Measurements from ENCODE around the gene NECTIN1. TPM values are rescaled to one million over a fixed set of nuclear protein-coding genes. Genes with fewer than 3 reads are reported as not detected.

The NECTIN1 gene
- total and polyA plus RNA-seq, 2 experiments from 2014 or later, result 1.0 to 5.2 TPM

DNA sequence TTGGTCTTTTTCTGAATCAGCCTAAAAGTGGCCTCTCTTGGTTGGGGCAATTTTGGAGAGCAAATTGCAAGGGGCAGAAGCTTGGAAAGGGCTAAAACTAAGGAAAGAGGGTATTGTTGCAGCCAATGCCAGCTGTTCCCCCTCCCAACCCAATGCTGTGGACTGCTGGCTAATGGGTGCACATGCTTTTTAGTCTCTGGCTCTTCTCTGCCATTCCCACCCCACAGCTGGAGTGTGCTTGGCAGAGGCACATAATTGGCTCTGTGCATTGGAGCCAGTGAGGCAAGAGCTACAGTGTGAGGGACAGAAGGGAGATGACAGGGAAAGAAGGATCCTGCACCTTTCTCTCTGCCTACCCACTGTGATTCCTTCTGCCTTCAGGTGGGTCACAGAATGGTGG is 140.0 kb downstream of the NECTIN1 start:
- Histone ChIP-seq H3F3A (ENCODE audit: insufficient read depth) (no peaks in the 10 kb centered on the region; the same call in 1 of the 2 replicates), H3K27ac (no peak overlapping the region), H3K9me3 (ENCODE audit: low read depth) (no peaks in the 10 kb centered on the region), H3K9ac (no peak overlapping the region), H3K79me2 (ENCODE audit: insufficient read depth) (no peaks in the 10 kb centered on the region), H3K9me2 (ENCODE audit: insufficient read depth) (no peaks in the 10 kb centered on the region), H3K4me3 (no peak overlapping the region), H3K4me1 (ENCODE audit: insufficient read depth) (peaks cover 7% of the 10 kb centered on the region; the same call in 1 of the 2 replicates), H2AFZ (no peak overlapping the region), H3K4me2 (ENCODE audit: unreplicated experiment) (no peak overlapping the region), H3K27me3 (replicated peaks; ENCODE audit: insufficient read depth) (no peaks in the 10 kb centered on the region), H3K36me3 (ENCODE audit: low read depth) (no peaks in the 10 kb centered on the region), H4K20me1 (ENCODE audit: insufficient read depth) (no peaks in the 10 kb centered on the region)
- TF ChIP-seq EZH2 (IDR thresholded peaks at IDR 0.05; ENCODE audit: insufficient read depth, poor library complexity, severe bottlenecking) (no peak), EZH2phosphoT487 (IDR thresholded peaks at IDR 0.05; ENCODE audit: insufficient read depth, low read depth) (no peak)
- DNase-seq, result no peak
- in situ Hi-C loops (cut with MboI), result no loop called here

Small RNA genes within 50 kb of the gene (small RNA-seq; reads per million reads assigned to genes)
- not detected for gene RNU6-1123P (ENCODE audit: low read depth, low replicate concordance)
